ENCODE measurements around the gene AMOTL1. TPM values are rescaled to one million over a fixed set of nuclear protein-coding genes. Genes with fewer than 3 reads are reported as not detected.
A peak's percentile ranks its signal among the peaks of the same experiment; 100 is the strongest.

AMOTL1 gene
- total RNA-seq, 2 experiments from 2014 or later: 3.9 to 4.6 TPM

DNA sequence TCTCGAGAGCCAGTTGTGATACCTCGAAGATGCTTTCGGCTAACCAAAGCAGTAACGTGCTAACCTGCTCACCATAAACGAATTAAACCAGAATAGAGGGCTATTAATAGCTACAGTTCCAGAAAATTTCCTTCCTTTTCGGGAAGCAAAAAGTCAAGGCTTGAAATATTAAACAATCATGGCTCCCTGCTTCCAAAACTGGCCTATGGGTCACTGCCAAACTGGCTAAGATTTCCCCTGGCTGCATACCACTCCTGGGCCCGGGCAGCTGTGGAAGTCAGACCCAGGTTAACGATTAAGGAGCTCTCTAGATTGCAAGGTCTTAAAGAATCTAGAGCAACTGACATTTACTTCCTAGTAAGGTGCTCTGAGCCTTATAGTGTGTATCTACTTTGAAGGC lies 1.7 kb downstream of the AMOTL1 start:
- CTCF ChIA-PET: no interaction called here
- peak overlapping the region; percentile 70 for H3K4me3 Mint-ChIP-seq
- H3K36me3 Mint-ChIP-seq: peaks cover 2% of the 10 kb centered on the region
- H3K4me1 Mint-ChIP-seq: peaks cover 10% of the 10 kb centered on the region
- ATAC-seq (no peak), DNase-seq (no peak)
- no peak overlapping the region for H3K27ac Mint-ChIP-seq
- no peaks in the 10 kb centered on the region for H3K9me3 Mint-ChIP-seq (ENCODE audit: low read depth)
- H3K27me3 Mint-ChIP-seq: peaks cover 50% of the 10 kb centered on the region

GRCh38 chr11:94770563-94771120 lies 2.5 kb downstream of the AMOTL1 start:
- Mint-ChIP-seq H3K4me1 (peaks cover 10% of the 10 kb centered on the region), H3K27ac (no peak overlapping the region), H3K4me3 (no peak overlapping the region), H3K9me3 (ENCODE audit: low read depth) (no peaks in the 10 kb centered on the region), H3K36me3 (peaks cover 2% of the 10 kb centered on the region), H3K27me3 (peaks cover 49% of the 10 kb centered on the region)
- CTCF ChIA-PET: no interaction called here
- no peak for DNase-seq
- no peak for ATAC-seq

DNA sequence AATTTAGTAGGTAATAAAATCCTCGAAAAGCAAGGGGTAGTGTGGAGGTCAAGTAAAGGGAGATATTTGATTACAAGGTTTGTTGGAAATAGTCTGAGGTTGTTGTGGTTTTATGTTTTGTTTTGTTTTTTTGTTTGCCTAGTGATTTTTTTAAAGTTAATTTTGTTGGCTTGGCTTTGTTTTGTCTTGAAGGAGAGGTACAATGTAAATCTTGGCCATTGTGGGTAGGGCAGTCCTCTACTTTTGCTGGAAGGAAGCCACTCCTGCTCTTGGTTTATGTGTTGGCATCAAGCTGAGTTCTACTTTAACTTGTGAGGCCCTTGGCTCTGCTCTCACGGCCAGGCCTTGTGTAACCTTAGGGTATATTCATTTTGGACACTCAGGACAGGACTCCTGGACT lies 3.2 kb downstream of the AMOTL1 start:
- Mint-ChIP-seq H3K27me3 (peaks cover 54% of the 10 kb centered on the region), H3K27ac (no peak overlapping the region), H3K9me3 (ENCODE audit: low read depth) (no peaks in the 10 kb centered on the region), H3K4me3 (no peak overlapping the region), H3K36me3 (peaks cover 2% of the 10 kb centered on the region), H3K4me1 (peaks cover 12% of the 10 kb centered on the region)
- CTCF ChIA-PET: no interaction called here
- DNase-seq: no peak
- no peak for ATAC-seq

- ATAC-seq (no peak), DNase-seq (no peak)
- peaks cover 12% of the 10 kb centered on the region for H3K4me1 Mint-ChIP-seq
- H3K27me3 Mint-ChIP-seq: peaks cover 60% of the 10 kb centered on the region
- peaks cover 2% of the 10 kb centered on the region for H3K36me3 Mint-ChIP-seq
- CTCF ChIA-PET: no interaction called here
- H3K27ac Mint-ChIP-seq: no peak overlapping the region
- H3K9me3 Mint-ChIP-seq (ENCODE audit: low read depth): no peaks in the 10 kb centered on the region
- no peak overlapping the region for H3K4me3 Mint-ChIP-seq
Observed at GRCh38 chr11:94771951-94772350, 3.8 kb downstream of the AMOTL1 start.

DNA sequence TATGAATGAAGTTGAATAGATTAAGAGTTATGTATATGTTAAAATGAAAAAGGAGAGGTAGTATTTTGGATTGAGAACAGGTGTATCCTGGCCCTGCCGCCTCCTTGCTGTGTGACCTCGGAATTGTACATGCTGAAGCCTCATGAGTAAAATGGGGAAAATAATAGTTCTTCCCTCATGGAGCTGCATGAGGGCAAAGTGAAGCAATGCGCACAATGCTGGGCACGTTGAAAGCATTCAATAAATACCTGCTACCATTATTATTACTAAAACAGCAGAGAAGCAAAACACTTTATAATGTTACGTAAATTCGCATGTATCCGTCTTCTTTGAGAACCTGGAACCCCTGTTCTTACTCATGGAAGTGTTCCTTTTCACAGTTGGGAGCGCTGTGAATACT lies 5.7 kb downstream of the AMOTL1 start:
- ATAC-seq: no peak
- CTCF ChIA-PET: no interaction called here
- H3K36me3 Mint-ChIP-seq: no peaks in the 10 kb centered on the region
- H3K4me3 Mint-ChIP-seq: no peak overlapping the region
- peaks cover 68% of the 10 kb centered on the region for H3K27me3 Mint-ChIP-seq
- H3K27ac Mint-ChIP-seq: no peak overlapping the region
- DNase-seq: no peak
- H3K9me3 Mint-ChIP-seq (ENCODE audit: low read depth): no peaks in the 10 kb centered on the region
- H3K4me1 Mint-ChIP-seq: peaks cover 9% of the 10 kb centered on the region

GRCh38 chr11:94774345-94774744 lies 6.2 kb downstream of the AMOTL1 start:
- Mint-ChIP-seq H3K4me1 (peaks cover 6% of the 10 kb centered on the region), H3K9me3 (ENCODE audit: low read depth) (no peaks in the 10 kb centered on the region), H3K36me3 (no peaks in the 10 kb centered on the region), H3K27me3 (peaks cover 66% of the 10 kb centered on the region), H3K27ac (no peak overlapping the region), H3K4me3 (no peak overlapping the region)
- ATAC-seq (no peak), DNase-seq (no peak)
- CTCF ChIA-PET: no interaction called here

- no peak for ATAC-seq
- no peaks in the 10 kb centered on the region for H3K36me3 Mint-ChIP-seq
- peaks cover 7% of the 10 kb centered on the region for H3K4me1 Mint-ChIP-seq
- no peaks in the 10 kb centered on the region for H3K9me3 Mint-ChIP-seq (ENCODE audit: low read depth)
- CTCF ChIA-PET: no interaction called here
- DNase-seq: no peak
- H3K4me3 Mint-ChIP-seq: no peak overlapping the region
- H3K27ac Mint-ChIP-seq: no peak overlapping the region
- H3K27me3 Mint-ChIP-seq: peaks cover 53% of the 10 kb centered on the region
Observed at GRCh38 chr11:94775567-94776327, 7.6 kb downstream of the AMOTL1 start.

DNA sequence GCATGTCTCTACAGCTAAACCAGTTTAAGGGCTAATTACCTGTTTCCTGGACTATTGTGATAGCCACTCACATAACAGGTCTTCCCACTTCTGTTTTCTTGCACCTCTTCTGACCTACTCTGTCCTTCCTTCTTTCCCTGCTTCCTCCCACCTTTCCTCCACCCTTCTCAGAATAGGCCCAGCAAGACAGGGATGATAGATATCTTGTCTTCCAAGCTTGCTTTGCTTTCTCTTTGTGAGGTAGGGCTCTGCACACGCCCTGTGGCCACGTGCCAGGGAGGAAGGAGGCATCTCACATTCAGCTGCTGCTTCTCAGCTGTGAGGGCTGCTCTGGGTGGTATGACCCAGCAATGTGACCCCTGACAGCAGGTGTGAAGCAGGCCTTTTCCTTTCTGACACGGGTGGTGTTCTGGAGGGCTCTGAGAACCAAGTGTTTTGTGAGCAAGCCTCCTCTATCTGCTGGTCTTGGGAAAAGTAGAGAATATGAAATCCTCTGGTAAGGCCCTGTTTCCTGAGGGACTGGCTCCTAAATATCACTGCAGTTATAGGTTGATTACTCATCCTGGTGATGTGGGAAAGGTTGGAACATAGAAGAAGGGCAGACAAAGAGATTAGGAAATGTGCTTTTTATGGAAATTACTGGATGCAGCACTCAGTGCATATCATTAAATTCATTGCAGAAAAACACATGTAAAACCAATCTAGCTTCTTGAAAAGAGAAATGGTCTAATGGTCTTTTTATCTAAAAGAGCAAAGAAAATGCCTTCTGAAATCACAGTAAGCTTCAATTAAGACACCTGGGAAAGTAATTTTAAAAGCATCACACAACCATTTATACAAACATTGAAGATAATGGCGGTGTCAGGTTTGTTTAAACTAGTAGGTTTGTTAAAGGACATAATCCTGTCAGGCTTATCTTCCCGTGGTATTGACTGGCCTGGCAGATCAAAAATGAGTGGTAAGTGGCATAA lies 8.5 kb downstream of the AMOTL1 start:
- H3K36me3 Mint-ChIP-seq: no peaks in the 10 kb centered on the region
- peaks cover 14% of the 10 kb centered on the region for H3K4me1 Mint-ChIP-seq
- no peak overlapping the region for H3K27ac Mint-ChIP-seq
- no peaks in the 10 kb centered on the region for H3K9me3 Mint-ChIP-seq (ENCODE audit: low read depth)
- H3K4me3 Mint-ChIP-seq: no peak overlapping the region
- peaks cover 46% of the 10 kb centered on the region for H3K27me3 Mint-ChIP-seq
- CTCF ChIA-PET: no interaction called here
- DNase-seq (no peak), ATAC-seq (no peak)

DNA sequence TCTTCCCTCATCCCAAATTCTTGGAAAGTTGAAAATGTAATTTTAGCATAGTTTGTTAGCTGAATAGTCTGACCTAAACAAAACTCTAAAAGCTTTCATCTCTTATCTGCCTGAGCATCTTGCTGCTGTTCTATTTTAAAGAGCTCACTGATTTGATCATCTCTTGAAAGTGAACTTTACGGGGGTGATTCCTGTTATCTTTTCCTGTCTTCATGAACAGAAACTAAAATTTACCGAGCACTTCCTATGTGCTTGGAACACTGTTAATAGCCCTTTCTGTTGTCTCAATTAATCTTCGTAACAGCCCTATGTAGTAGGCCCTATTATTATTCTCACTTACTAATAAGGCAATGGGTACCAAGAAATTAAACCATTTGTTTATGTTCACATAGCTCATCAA lies 12.3 kb downstream of the AMOTL1 start:
- H3K27me3 Mint-ChIP-seq: peaks cover 43% of the 10 kb centered on the region
- H3K4me3 Mint-ChIP-seq: peak overlapping the region; percentile 46
- CTCF ChIA-PET: interaction anchor here (1.0 kb wide), 1 partner anchor 157 kb away, joined by 5 read pairs; no protein-coding TSS in a partner anchor
- H3K9me3 Mint-ChIP-seq (ENCODE audit: low read depth): no peaks in the 10 kb centered on the region
- H3K36me3 Mint-ChIP-seq: no peaks in the 10 kb centered on the region
- no peak for ATAC-seq
- no peak overlapping the region for H3K27ac Mint-ChIP-seq
- peaks cover 16% of the 10 kb centered on the region for H3K4me1 Mint-ChIP-seq
- DNase-seq: no peak

GRCh38 chr11:94781837-94782236 lies 13.7 kb downstream of the AMOTL1 start:
- Mint-ChIP-seq H3K27ac (no peak overlapping the region), H3K4me3 (no peak overlapping the region), H3K36me3 (no peaks in the 10 kb centered on the region), H3K9me3 (ENCODE audit: low read depth) (no peaks in the 10 kb centered on the region), H3K4me1 (peaks cover 14% of the 10 kb centered on the region), H3K27me3 (peaks cover 34% of the 10 kb centered on the region)
- CTCF ChIA-PET: no interaction called here
- DNase-seq (no peak), ATAC-seq (no peak)

GRCh38 chr11:94782446-94782845 lies 14.3 kb downstream of the AMOTL1 start:
- no peaks in the 10 kb centered on the region for H3K36me3 Mint-ChIP-seq
- H3K27me3 Mint-ChIP-seq: peaks cover 31% of the 10 kb centered on the region
- no peak overlapping the region for H3K4me3 Mint-ChIP-seq
- no peaks in the 10 kb centered on the region for H3K9me3 Mint-ChIP-seq (ENCODE audit: low read depth)
- no peak overlapping the region for H3K27ac Mint-ChIP-seq
- DNase-seq: no peak
- ATAC-seq: no peak
- H3K4me1 Mint-ChIP-seq: peaks cover 14% of the 10 kb centered on the region
- CTCF ChIA-PET: no interaction called here

DNA sequence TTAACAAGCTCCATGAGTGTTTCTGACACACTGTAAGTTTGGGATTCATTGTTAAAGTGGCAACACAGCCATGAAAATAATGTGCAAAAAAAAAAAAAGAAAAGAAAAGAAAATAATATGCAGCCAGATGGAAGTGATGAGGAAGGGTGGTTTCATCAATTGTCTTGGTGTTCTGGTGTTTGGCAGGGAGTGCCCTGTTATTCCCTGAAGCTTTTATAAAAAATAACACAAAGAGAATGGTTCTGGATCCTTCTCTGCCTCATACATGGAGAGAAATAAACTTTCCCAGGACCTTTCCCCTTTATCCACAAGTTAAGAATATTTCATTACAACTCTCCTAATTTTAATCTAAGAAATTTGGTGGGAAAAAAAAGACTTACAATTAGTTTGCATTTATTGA lies 16.7 kb downstream of the AMOTL1 start:
- DNase-seq: no peak
- no peak for ATAC-seq
- CTCF ChIA-PET: no interaction called here

DNA sequence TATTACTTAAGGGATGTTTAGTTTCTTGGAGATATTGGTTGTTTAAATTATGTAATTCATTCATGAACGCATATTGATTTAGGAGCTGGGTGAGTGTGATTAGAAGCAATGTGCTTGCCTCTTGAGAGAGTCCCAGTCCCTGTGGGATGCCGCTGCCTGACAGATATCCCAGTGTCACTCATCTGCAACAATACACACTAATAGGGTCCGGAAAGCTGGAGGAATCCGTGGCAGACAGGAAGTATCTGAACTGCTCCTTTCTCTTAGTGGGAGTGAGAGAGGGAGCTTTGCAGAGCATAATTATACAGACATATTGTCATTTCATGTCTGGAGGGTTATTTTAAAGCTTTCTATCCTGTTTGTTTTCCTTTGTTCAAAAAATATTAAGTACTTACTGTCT lies 17.4 kb downstream of the AMOTL1 start:
- Mint-ChIP-seq H3K4me1 (peaks cover 11% of the 10 kb centered on the region), H3K36me3 (no peaks in the 10 kb centered on the region), H3K9me3 (ENCODE audit: low read depth) (no peaks in the 10 kb centered on the region), H3K27me3 (peaks cover 24% of the 10 kb centered on the region), H3K4me3 (no peak overlapping the region), H3K27ac (no peak overlapping the region)
- DNase-seq: no peak
- CTCF ChIA-PET: interaction anchor here (1.6 kb wide), 1 partner anchor 72 kb away, joined by 3 read pairs; no protein-coding TSS in a partner anchor
- ATAC-seq: no peak

More for the DNA sequence above, 16.7 kb downstream of the AMOTL1 start:
- Mint-ChIP-seq H3K4me1 (peaks cover 14% of the 10 kb centered on the region), H3K27ac (no peak overlapping the region), H3K36me3 (no peaks in the 10 kb centered on the region), H3K27me3 (peaks cover 20% of the 10 kb centered on the region), H3K9me3 (ENCODE audit: low read depth) (no peaks in the 10 kb centered on the region), H3K4me3 (no peak overlapping the region)
